SW480 (cell line): ENCODE data around the gene NPM1.

ENCODE experiments used
- DNase-seq: peaks from one replicate; pipeline ENCODE4 v3.0.0-alpha.2; 2016; ENCODE audit warnings: low spot score

NPM1 gene

DNA sequence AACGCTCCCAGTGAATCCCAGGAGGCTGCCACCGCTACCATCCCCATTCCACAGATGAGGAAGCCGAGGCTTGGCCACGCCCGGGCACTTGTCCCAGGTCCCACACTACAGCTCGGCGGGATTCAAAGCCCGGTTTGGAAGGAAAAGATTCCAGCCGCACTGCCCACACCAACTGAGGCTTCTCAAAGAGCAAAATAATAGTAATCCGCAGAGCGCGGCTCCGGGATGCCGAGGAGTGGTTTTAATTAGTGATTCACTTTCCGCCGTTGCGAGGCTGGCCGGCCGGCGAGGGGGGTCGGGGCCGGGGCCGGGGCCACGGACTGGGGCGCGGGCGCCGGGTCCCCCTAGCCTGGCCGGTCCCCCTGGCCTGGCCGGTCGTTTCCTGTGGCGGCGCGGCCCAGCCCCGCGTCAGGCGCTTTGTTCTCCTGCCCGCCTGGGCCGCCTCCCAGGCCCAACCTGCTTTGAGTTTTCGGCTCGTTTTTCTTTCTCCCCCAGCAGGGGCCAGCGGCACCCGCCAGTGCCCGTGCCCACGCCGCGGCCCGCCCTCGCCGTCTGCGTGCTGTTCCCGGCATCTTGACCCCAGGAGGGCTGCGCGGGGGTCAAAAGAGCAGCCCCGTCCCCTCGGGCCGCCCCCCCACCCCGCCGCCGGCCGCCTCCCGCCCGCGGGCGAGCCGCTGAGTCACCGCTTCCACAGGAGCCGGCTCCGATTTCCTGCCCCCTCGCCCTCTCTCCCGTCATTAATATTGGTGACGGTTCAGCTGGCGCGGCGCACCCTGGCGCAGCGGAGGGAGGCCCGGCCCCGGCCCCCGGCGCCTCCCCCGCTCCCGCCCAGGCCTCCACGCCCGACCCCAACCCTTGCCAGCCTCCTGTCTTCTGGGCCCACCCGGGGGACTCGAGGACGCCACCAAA lies 63.0 kb downstream of the NPM1 start:
- DNase-seq = peak; percentile 75

- DNase-seq = no peak
Observed at GRCh38 chr5:171451421-171451820, 63.8 kb downstream of the NPM1 start.

DNA sequence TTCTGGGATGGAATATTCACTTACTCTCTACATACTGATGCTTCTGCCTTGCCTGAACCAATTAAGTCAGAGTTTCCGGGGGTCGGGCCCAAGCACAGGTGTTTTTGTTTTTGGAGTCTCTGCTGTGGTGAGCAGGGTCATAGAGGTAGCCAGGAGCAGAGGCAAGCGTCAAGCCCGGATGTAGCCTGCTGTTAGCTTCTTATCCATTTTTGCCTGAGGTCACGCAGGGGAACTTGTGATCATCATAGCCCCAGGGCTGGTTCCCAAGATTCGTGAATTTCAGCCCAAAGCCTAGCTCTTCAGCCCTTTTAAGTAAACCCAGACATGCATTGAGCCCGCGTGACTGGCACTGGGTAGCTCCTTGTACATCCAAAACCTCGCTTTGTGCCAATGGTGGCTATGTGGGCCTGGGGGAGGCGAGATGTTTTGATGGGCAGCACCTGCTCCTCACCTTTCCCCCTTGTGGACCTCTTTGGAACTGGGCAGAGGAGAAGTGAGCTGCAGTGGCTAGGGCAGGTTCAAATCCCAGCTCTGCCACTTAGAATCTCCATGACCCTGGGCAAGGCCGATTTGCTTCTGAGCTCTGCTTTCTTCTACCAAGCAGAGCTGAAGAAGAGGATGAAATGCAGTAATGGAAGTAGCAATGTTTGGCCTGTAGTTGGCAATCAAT lies 65.5 kb downstream of the NPM1 start:
- no peak for DNase-seq

GRCh38 chr5:171453988-171454387 lies 66.3 kb downstream of the NPM1 start:
- DNase-seq = no peak

- no peak for DNase-seq
Observed at GRCh38 chr5:171454549-171454948, 66.9 kb downstream of the NPM1 start.

DNA sequence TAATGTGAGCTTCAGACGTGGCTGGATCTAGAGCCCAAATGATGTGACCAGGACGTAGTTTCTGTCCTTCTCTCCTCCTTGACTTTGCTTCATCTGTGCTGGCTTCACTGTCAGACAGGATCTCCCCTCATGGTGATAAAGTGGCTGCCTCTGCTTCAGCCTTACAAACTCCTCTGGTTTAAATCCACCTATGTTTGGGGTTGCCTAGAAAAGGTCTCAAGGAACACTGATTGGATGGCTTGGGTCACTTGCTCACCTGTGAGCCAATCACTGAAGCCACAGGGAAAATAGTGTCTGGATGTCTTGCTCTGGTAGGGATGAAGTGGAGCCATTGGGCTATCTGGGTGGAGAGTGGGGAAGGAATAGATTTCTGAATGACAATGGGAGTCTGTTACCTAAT lies 67.9 kb downstream of the NPM1 start:
- no peak for DNase-seq

- no peak for DNase-seq
Observed at GRCh38 chr5:171457208-171457981, 69.7 kb downstream of the NPM1 start.

DNA sequence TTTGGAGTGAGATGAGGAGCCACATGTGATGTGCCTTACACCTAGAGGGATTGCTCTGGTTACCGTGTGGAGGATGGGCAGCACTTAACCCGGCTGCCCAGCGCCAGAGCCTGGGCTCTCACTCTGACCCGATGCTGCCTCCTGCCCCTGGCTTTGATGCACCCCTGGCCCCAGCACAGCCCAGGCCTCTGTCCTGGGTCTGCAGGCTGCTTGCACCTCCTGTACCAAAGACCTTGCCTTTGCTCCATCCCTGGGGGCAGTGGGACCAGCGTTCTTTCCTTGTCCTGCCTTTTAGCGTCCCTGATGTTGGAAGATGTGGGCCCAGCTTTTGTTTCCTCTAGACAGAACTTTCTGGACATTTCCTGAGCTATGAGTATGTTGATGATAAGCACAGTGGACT lies 72.2 kb downstream of the NPM1 start:
- DNase-seq = no peak
